Endothelial cell of umbilical vein (primary cell): Measurements from ENCODE around the gene CTSL. TPM values are rescaled to one million over a fixed set of nuclear protein-coding genes. Genes with fewer than 3 reads are reported as not detected.

Source experiments
- BruUV-seq: library from RNA; stranded (reverse); fragments of 400-500 nt; replicated peaks from 2 replicates; lab custom pipeline; 2021; lab: Mats Ljungman, UMichigan
- CTCF ChIA-PET: fragments of 300-600, 350-600 bp; sonication (Branson Sonifier 250); formaldehyde crosslinking; loops from one replicate; lab custom pipeline; 2021; ENCODE audit warnings: antibody characterized with exemption, inconsistent platforms; lab: Charles Lee
- POLR2A ChIA-PET: fragments of 300-600, 350-600 bp; sonication (Branson Sonifier 250); formaldehyde crosslinking; loops from one replicate; lab custom pipeline; 2021; ENCODE audit warnings: antibody characterized with exemption, inconsistent platforms; lab: Charles Lee
- DNase-seq: peaks from one replicate; pipeline ENCODE4 v3.0.0-alpha.2; 2011; ENCODE audit warnings: low read depth, low spot score
- FAIRE-seq: peaks from 2 replicates; lab custom pipeline; 2011; peaks lifted over from hg19 to GRCh38; lab: Jason Lieb, UNC
- H2AFZ ChIP-seq: 2 replicates; pipeline ENCODE4 v1.6.0; 2012; ENCODE audit warnings: low read depth, low read length, control low read depth, inconsistent platforms
- H3K27ac ChIP-seq: 2 replicates; pipeline ENCODE4 v1.5.1; 2011; ENCODE audit warnings: low read depth, mild to moderate bottlenecking, control low read depth, low read length, moderate library complexity; ENCODE audit not compliant: insufficient read depth
- H3K27me3 ChIP-seq, 2 experiments: 2 replicates each; pipeline versions ENCODE4 v1.6.0 to v1.6.1; 2011; ENCODE audit warnings: low read length in 2 of 2, mixed read lengths in 1 of 2; ENCODE audit not compliant: control insufficient read depth in 2 of 2, insufficient read depth in 2 of 2
- H3K36me3 ChIP-seq, 2 experiments: 2 replicates in 1 of 2; 3 replicates in 1 of 2; pipeline ENCODE4 v1.5.1; 2011; ENCODE audit warnings: low read length in 2 of 2, mild to moderate bottlenecking in 1 of 2, moderate library complexity in 1 of 2; ENCODE audit not compliant: control insufficient read depth in 2 of 2, insufficient read depth in 2 of 2; ENCODE audit errors: extremely low read depth in 1 of 2
- H3K4me1 ChIP-seq: 3 replicates; pipeline ENCODE4 v1.5.1; 2011; ENCODE audit warnings: mild to moderate bottlenecking, low read length; ENCODE audit not compliant: control insufficient read depth, insufficient read depth; ENCODE audit errors: extremely low read depth
- H3K4me2 ChIP-seq: 2 replicates; pipeline ENCODE4 v1.6.1; 2011; ENCODE audit warnings: low read length, control low read depth, mixed read lengths; ENCODE audit not compliant: insufficient read depth
- H3K4me3 ChIP-seq, 3 experiments: fragments of 200-600 bp in 1 of 3; sonication (generic), shearing (Covaris generic) in 1 of 3; replicated peaks in 1 of 3; 2 replicates each; pipeline ENCODE4 v1.5.1; 2011 to 2016; ENCODE audit warnings: control low read depth in 3 of 3, low read length in 3 of 3, mild to moderate bottlenecking in 2 of 3, inconsistent platforms in 1 of 3, low read depth in 1 of 3, moderate library complexity in 1 of 3; ENCODE audit not compliant: insufficient read depth in 1 of 3
- H3K79me2 ChIP-seq: 2 replicates; pipeline ENCODE4 v1.6.0; 2012; ENCODE audit warnings: low read length, inconsistent platforms; ENCODE audit not compliant: control insufficient read depth, insufficient read depth
- H3K9ac ChIP-seq: replicated peaks from 2 replicates; pipeline ENCODE3; 2011; ENCODE audit warnings: low read length, control low read depth; ENCODE audit not compliant: insufficient read depth; ENCODE audit errors: extremely low read depth
- H3K9me1 ChIP-seq: replicated peaks from 3 replicates; pipeline ENCODE4 v1.6.0; 2011; ENCODE audit warnings: mild to moderate bottlenecking, low read length; ENCODE audit not compliant: control insufficient read depth, insufficient read depth; ENCODE audit errors: extremely low read depth
- H3K9me3 ChIP-seq: replicated peaks from 2 replicates; pipeline ENCODE4 v1.5.1; 2012; ENCODE audit warnings: low read length, inconsistent platforms; ENCODE audit not compliant: control insufficient read depth, insufficient read depth
- H4K20me1 ChIP-seq: replicated peaks from 2 replicates; pipeline ENCODE3; 2011; ENCODE audit warnings: mild to moderate bottlenecking, low read length; ENCODE audit not compliant: control insufficient read depth, insufficient read depth; ENCODE audit errors: extremely low read depth
- EZH2 ChIP-seq: IDR thresholded peaks from 2 replicates; pipeline ENCODE4 v1.6.1; 2012; ENCODE audit warnings: borderline replicate concordance, low read depth, mild to moderate bottlenecking, moderate library complexity, low read length, inconsistent platforms; ENCODE audit not compliant: severe bottlenecking
- FOS ChIP-seq: IDR thresholded peaks from 2 replicates; pipeline ENCODE4 v1.6.1; 2011; ENCODE audit warnings: mild to moderate bottlenecking, low read length, moderate library complexity, borderline replicate concordance; ENCODE audit not compliant: insufficient read depth
- GATA2 ChIP-seq: IDR thresholded peaks from 2 replicates; pipeline ENCODE4 v1.7.0; 2011; ENCODE audit warnings: low read depth, mild to moderate bottlenecking, moderate library complexity, mixed read lengths, low read length; ENCODE audit not compliant: insufficient read length, insufficient read depth
- JUN ChIP-seq: IDR thresholded peaks from 2 replicates; pipeline ENCODE4 v1.6.1; 2011; ENCODE audit warnings: borderline replicate concordance, low read depth; ENCODE audit not compliant: insufficient read length, insufficient read depth
- MYC ChIP-seq: IDR thresholded peaks from one replicate; pipeline ENCODE4 v1.6.1; 2011; ENCODE audit warnings: mild to moderate bottlenecking, low read depth, low read length
- POLR2A ChIP-seq: IDR thresholded peaks from 2 replicates; pipeline ENCODE4 v1.6.1; 2012; ENCODE audit warnings: low read depth, mild to moderate bottlenecking, control low read depth, low read length
- POLR2AphosphoS5 ChIP-seq: IDR thresholded peaks from 2 replicates; pipeline ENCODE4 v1.6.1; 2012; ENCODE audit warnings: low read depth, mild to moderate bottlenecking, control low read depth, low read length, moderate library complexity; ENCODE audit not compliant: insufficient read depth
- dilution Hi-C: fragments of 300-500 bp; cut with MboI; formaldehyde crosslinking; loops from one replicate; pipeline ENCODE4 v1.15.0; 2019; ENCODE audit warnings: low sequenced_read_pairs; ENCODE audit not compliant: extremely low pct_ligation_motif_present
- intact Hi-C: fragments of 100-400 bp; cut with micrococcal nuclease; formaldehyde crosslinking; loops from one replicate; pipeline ENCODE4 v1.10.0; 2022
- polyA plus RNA-seq, 4 experiments: library from polyadenylated mRNA; depleted of rRNA in 3 of 4; stranded (reverse) in 3 of 4; unstranded in 1 of 4; fragments of >200 nt; gene quantifications; 2 replicates each; pipeline versions ENCODE4 v1.2.1 to v1.2.3, GENCODE V29; 2011 to 2012; ENCODE audit warnings: missing spikeins in 1 of 4
- total RNA-seq: library from RNA; stranded (reverse); gene quantifications from 2 replicates; pipeline ENCODE4 v1.2.3, GENCODE V29; 2021
- TF ChIP-seq, protein P1 (sequence below), 2 donors: IDR thresholded peaks; 1 replicate in 1 of 2; 2 replicates in 1 of 2; pipeline ENCODE4 v1.5.1; 2011; ENCODE audit warnings: low read length in 2 of 2, mild to moderate bottlenecking in 2 of 2, moderate library complexity in 2 of 2, control low read depth in 1 of 2, inconsistent platforms in 1 of 2, low read depth in 1 of 2; ENCODE audit not compliant: insufficient read depth in 1 of 2; ENCODE audit errors: extremely low read depth in 1 of 2
- TF ChIP-seq, protein P2 (sequence below): IDR thresholded peaks from 2 replicates; pipeline ENCODE4 v1.6.1; 2011; ENCODE audit not compliant: insufficient read depth, insufficient read length

Gene CTSL
- total and polyA plus RNA-seq, 2 donors (not counting 3 experiments of a cell fraction or from before 2014, with no cell fraction given), result 98.4 to 107 TPM

DNA sequence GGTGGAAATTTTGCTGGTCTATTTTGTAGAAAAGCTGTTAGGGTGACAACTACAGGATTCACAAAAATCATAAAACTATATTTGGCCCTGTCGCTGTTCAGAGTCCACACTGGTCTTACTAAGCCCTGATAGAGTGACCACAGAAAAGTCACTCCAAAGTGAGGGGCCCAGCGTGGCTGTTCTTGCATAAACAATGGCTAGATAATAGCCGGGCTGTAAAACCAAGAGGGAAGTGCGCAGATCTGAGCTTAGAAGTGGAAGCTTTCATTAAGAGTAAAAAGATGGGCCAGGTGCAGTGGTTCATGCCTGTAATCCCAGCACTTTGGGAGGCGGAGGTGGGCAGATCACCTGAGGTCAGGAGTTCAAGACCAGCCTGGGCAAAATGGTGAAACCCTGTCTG, 15.5 kb upstream of the CTSL start:
- TF ChIP-seq FOS (no peak), GATA2 (no peak)
- Histone ChIP-seq H3K27me3 (no peaks in the 10 kb centered on the region), H3K36me3 (peaks cover 2 to 26% of the 10 kb centered on the region in 2 experiments), H3K27ac (no peak overlapping the region), H3K9ac (no peak overlapping the region), H3K79me2 (no peaks in the 10 kb centered on the region), H4K20me1 (no peaks in the 10 kb centered on the region), H3K4me1 (peaks cover 29% of the 10 kb centered on the region), H3K9me1 (no peaks in the 10 kb centered on the region), H3K4me3 (no peak overlapping the region), H2AFZ (no peak overlapping the region), H3K9me3 (no peaks in the 10 kb centered on the region), H3K4me2 (no peak overlapping the region)
- intact Hi-C loops, result loop anchor here (5.0 to 10.0 kb wide), 2 partner anchors 198 to 674 kb away; partner anchors contain the start of gene SPIN1
- dilution Hi-C loops, result no loop called here
- POLR2A ChIA-PET, result no interaction called here
- DNase-seq (no peak), FAIRE-seq (no peak)
- CTCF ChIA-PET, result interaction anchor here (2.0 to 3.1 kb wide), 3 partner anchors 13 to 102 kb away, joined by 6 to 22 read pairs (median 7); no protein-coding TSS in a partner anchor
- no TSS peak for BruUV-seq

DNA sequence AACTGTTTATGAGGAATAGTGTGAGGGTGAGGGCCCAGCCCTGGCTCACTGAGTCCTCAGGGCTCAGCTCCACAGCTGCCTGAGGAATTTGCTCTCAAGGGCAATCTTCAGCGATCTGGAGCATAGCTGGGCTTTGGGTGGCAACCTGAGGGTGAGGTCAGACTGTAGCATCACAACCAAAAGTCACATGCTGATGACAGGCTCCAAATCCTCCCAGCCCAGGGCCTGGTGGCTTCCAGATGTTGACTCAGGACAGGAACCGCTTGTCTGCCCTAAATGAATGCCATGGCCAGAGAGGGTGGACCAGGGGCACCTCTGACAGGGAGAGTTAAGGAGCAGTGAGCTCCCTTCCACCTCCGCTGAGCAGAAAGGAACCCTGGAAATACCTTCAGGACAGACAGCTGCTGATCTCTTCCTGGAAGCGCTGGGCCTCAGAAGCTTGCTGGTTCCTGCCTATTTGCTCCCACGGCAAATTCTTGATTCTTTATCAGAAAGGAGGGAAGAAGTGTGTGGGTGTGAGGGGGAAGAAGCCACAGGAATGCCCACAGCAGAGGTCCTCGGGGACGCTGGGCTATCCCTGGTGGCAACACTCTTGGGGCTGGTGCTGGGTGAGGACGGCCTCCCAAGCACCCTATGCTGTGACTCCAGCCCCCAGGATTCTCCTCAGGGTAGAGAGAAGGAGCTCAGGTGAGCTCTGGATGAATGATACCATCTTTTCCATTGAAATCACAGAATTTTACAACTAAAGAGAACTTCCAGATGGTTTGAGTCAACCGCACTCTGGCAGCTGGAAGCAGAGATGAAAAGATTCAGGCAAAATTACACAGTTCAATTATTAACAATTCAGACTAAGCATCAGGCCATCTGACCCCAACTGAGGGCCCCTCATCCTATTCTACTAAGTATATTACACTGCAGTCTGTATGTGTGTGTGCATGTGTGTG, 13.8 kb upstream of the CTSL start:
- H3K79me2 ChIP-seq, result no peaks in the 10 kb centered on the region
- ChIA-PET POLR2A (no interaction called here), CTCF (interaction anchor here (0.7 to 3.1 kb wide), 4 partner anchors 11 to 35 kb away, joined by 3 to 22 read pairs (median 5); partner anchors contain the start of gene CTSL)
- no TSS peak for BruUV-seq
- dilution Hi-C loops, result no loop called here
- H3K27ac ChIP-seq, result peak overlapping the region; percentile 15
- H2AFZ ChIP-seq, result peak overlapping the region; percentile 27
- DNase-seq, result peak; percentile 12
- no peaks in the 10 kb centered on the region for H4K20me1 ChIP-seq
- TF ChIP-seq POLR2A, result no peak
- TF ChIP-seq GATA2, result no peak
- TF ChIP-seq, protein P1, sequence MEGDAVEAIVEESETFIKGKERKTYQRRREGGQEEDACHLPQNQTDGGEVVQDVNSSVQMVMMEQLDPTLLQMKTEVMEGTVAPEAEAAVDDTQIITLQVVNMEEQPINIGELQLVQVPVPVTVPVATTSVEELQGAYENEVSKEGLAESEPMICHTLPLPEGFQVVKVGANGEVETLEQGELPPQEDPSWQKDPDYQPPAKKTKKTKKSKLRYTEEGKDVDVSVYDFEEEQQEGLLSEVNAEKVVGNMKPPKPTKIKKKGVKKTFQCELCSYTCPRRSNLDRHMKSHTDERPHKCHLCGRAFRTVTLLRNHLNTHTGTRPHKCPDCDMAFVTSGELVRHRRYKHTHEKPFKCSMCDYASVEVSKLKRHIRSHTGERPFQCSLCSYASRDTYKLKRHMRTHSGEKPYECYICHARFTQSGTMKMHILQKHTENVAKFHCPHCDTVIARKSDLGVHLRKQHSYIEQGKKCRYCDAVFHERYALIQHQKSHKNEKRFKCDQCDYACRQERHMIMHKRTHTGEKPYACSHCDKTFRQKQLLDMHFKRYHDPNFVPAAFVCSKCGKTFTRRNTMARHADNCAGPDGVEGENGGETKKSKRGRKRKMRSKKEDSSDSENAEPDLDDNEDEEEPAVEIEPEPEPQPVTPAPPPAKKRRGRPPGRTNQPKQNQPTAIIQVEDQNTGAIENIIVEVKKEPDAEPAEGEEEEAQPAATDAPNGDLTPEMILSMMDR (IDR thresholded peaks at IDR 0.05; ENCODE audit: extremely low read depth in 1 of 2, insufficient read depth in 1 of 2, low read depth in 1 of 2, low read length in 2 of 2), result no peak
- TF ChIP-seq JUN, result no peak
- TF ChIP-seq, protein P2, sequence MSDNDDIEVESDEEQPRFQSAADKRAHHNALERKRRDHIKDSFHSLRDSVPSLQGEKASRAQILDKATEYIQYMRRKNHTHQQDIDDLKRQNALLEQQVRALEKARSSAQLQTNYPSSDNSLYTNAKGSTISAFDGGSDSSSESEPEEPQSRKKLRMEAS, result no peak
- TF ChIP-seq FOS, result no peak
- no peak for TF ChIP-seq EZH2
- TF ChIP-seq POLR2AphosphoS5, result no peak
- TF ChIP-seq MYC, result no peak
- no peak overlapping the region for H3K9ac ChIP-seq
- intact Hi-C loops, result loop anchor here (2.0 to 10.0 kb wide), 3 partner anchors 27 to 673 kb away; partner anchors contain the start of gene SPIN1
- H3K4me1 ChIP-seq, result peaks cover 29% of the 10 kb centered on the region
- peaks cover 2 to 13% of the 10 kb centered on the region in 2 experiments for H3K36me3 ChIP-seq
- no peaks in the 10 kb centered on the region for H3K9me1 ChIP-seq
- H3K4me2 ChIP-seq, result no peak overlapping the region
- H3K4me3 ChIP-seq, result no peak overlapping the region
- no peaks in the 10 kb centered on the region for H3K27me3 ChIP-seq
- no peak for FAIRE-seq
- H3K9me3 ChIP-seq, result no peaks in the 10 kb centered on the region
